ENCODE results near the gene KCTD21. TPM values are rescaled to one million over a fixed set of nuclear protein-coding genes. Genes with fewer than 3 reads are reported as not detected.

KCTD21 gene
- total and polyA plus RNA-seq, 2 donors (not counting 1 experiment from before 2014, with no cell fraction given): 4.3 to 8.0 TPM

DNA sequence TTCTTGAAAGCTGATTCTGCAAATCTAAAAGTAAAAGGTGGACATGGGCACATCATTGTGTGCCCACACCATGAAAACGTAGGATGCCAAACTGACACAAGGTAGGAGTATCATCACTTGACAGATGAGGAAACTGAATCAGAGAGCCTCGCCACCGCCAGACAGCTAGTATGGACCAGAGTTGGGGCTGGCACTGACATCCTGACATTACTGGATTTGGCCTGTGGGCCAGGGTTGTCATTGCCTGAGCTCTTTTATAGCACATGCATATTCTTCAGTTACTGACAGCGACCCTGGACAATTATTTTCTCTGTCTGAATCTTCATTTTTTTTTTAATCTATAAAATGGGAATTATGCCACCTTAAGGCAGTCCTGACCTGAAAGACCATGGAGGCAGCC is 16.8 kb upstream of the KCTD21 start:
- no peak overlapping the region for H3K4me3 Mint-ChIP-seq
- H3K4me1 ChIP-seq (ENCODE audit: control insufficient read depth in 2 of 2, insufficient read depth in 2 of 2, low read length in 2 of 2): peaks cover 14 to 15% of the 10 kb centered on the region in 2 donors
- intact Hi-C loops (cut with micrococcal nuclease): no loop called here
- H3K27me3 Mint-ChIP-seq: no peaks in the 10 kb centered on the region
- ChIA-PET POLR2A (no interaction called here), CTCF (no interaction called here)
- no peak overlapping the region for H3K27ac ChIP-seq (ENCODE audit: low read length in 2 of 2)
- H2AFZ ChIP-seq (ENCODE audit: insufficient read depth, low read depth, low read length, poor library complexity, severe bottlenecking): no peak overlapping the region
- no peak overlapping the region for H3K4me3 ChIP-seq (ENCODE audit: control extremely low read depth in 1 of 5, extremely low read depth in 1 of 5, insufficient read depth in 1 of 5, low read depth in 2 of 5, low read length in 4 of 5)
- DNase-seq (no peak), ATAC-seq (ENCODE audit: low read depth) (no peak)
- H3K9me3 ChIP-seq (ENCODE audit: control extremely low read depth in 1 of 3, control insufficient read depth in 2 of 3, insufficient read depth in 1 of 3, low read length in 2 of 3): no peaks in the 10 kb centered on the region
- no peaks in the 10 kb centered on the region for H3K9me3 Mint-ChIP-seq (ENCODE audit: insufficient read depth)
- peaks cover 18% of the 10 kb centered on the region for H3K4me1 Mint-ChIP-seq
- H3K27me3 ChIP-seq (replicated peaks in 1 of 4; ENCODE audit: control extremely low read depth in 1 of 4, control insufficient read depth in 3 of 4, insufficient read depth in 4 of 4, low read length in 3 of 4): no peaks in the 10 kb centered on the region
- H3K4me2 ChIP-seq (replicated peaks; ENCODE audit: low read depth, low read length, poor library complexity, severe bottlenecking): no peak overlapping the region
- H3K27ac Mint-ChIP-seq: no peak overlapping the region
- no peaks in the 10 kb centered on the region for H4K20me1 ChIP-seq (ENCODE audit: control insufficient read depth, insufficient read depth, low read length, poor library complexity, severe bottlenecking)
- WGBS (ENCODE audit: insufficient coverage): 100% methylated on average over 3 of the region's 4 CpGs
- TF ChIP-seq, protein P1, sequence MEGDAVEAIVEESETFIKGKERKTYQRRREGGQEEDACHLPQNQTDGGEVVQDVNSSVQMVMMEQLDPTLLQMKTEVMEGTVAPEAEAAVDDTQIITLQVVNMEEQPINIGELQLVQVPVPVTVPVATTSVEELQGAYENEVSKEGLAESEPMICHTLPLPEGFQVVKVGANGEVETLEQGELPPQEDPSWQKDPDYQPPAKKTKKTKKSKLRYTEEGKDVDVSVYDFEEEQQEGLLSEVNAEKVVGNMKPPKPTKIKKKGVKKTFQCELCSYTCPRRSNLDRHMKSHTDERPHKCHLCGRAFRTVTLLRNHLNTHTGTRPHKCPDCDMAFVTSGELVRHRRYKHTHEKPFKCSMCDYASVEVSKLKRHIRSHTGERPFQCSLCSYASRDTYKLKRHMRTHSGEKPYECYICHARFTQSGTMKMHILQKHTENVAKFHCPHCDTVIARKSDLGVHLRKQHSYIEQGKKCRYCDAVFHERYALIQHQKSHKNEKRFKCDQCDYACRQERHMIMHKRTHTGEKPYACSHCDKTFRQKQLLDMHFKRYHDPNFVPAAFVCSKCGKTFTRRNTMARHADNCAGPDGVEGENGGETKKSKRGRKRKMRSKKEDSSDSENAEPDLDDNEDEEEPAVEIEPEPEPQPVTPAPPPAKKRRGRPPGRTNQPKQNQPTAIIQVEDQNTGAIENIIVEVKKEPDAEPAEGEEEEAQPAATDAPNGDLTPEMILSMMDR (IDR thresholded peaks at IDR 0.05): no peak
- no peak for TF ChIP-seq EZH2 (IDR thresholded peaks at IDR 0.05; ENCODE audit: borderline replicate concordance, insufficient read depth, low read depth, low read length, poor library complexity, severe bottlenecking)
- no peak overlapping the region for H3K9ac ChIP-seq (ENCODE audit: low read length)
- peaks cover 0 to 2% of the 10 kb centered on the region in 2 experiments for H3K36me3 ChIP-seq (replicated peaks in 1 of 2; ENCODE audit: control extremely low read depth in 1 of 2, control insufficient read depth in 1 of 2, extremely low read depth in 1 of 2, insufficient read depth in 2 of 2, low read length in 1 of 2)
- H3K79me2 ChIP-seq (ENCODE audit: control insufficient read depth, insufficient read depth, low read length): no peaks in the 10 kb centered on the region

DNA sequence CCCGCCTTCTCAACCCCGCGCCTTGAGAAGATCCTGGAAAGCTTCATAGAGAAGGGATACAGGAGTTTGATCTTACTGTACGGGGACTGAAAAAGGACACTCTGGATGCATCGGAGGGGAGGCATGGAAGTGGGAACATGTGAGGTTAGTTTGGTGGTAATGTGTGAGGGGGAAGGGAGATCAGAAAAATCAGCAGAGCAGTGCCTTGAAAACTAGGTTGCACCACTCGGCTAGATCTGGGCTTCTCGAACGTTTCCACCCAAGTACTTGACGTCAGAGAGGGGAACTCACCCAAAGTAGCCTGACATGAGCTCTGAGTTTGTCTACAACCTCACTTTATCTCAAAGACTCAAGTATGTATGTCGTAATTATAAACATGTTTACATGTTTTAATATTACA is 14.8 kb upstream of the KCTD21 start:
- Histone ChIP-seq H3K27ac (ENCODE audit: low read length in 2 of 2) (no peak overlapping the region), H3K9ac (ENCODE audit: low read length) (no peak overlapping the region), H3K36me3 (replicated peaks in 1 of 2; ENCODE audit: control extremely low read depth in 1 of 2, control insufficient read depth in 1 of 2, extremely low read depth in 1 of 2, insufficient read depth in 2 of 2, low read length in 1 of 2) (peaks cover 0 to 4% of the 10 kb centered on the region in 2 experiments), H3K4me3 (ENCODE audit: control extremely low read depth in 1 of 5, extremely low read depth in 1 of 5, insufficient read depth in 1 of 5, low read depth in 2 of 5, low read length in 4 of 5) (no peak overlapping the region), H3K4me2 (replicated peaks; ENCODE audit: low read depth, low read length, poor library complexity, severe bottlenecking) (peak overlapping the region; percentile 35), H4K20me1 (ENCODE audit: control insufficient read depth, insufficient read depth, low read length, poor library complexity, severe bottlenecking) (no peaks in the 10 kb centered on the region), H3K79me2 (ENCODE audit: control insufficient read depth, insufficient read depth, low read length) (no peaks in the 10 kb centered on the region), H3K27me3 (replicated peaks in 1 of 4; ENCODE audit: control extremely low read depth in 1 of 4, control insufficient read depth in 3 of 4, insufficient read depth in 4 of 4, low read length in 3 of 4) (no peaks in the 10 kb centered on the region), H2AFZ (ENCODE audit: insufficient read depth, low read depth, low read length, poor library complexity, severe bottlenecking) (no peak overlapping the region), H3K9me3 (ENCODE audit: control extremely low read depth in 1 of 3, control insufficient read depth in 2 of 3, insufficient read depth in 1 of 3, low read length in 2 of 3) (no peaks in the 10 kb centered on the region), H3K4me1 (ENCODE audit: control insufficient read depth in 2 of 2, insufficient read depth in 2 of 2, low read length in 2 of 2) (peaks cover 14 to 15% of the 10 kb centered on the region in 2 donors)
- no peak overlapping the region for H3K27ac Mint-ChIP-seq
- TF ChIP-seq, protein P1 (IDR thresholded peaks at IDR 0.05): no peak
- TF ChIP-seq EZH2 (IDR thresholded peaks at IDR 0.05; ENCODE audit: borderline replicate concordance, insufficient read depth, low read depth, low read length, poor library complexity, severe bottlenecking): no peak
- peak overlapping the region; percentile 21 for H3K4me3 Mint-ChIP-seq
- 62% methylated on average over 9 of the region's 10 CpGs for WGBS (ENCODE audit: insufficient coverage)
- ChIA-PET POLR2A (no interaction called here), CTCF (interaction anchor here (0.6 kb wide), 1 partner anchor 12 kb away, joined by 3 read pairs; no protein-coding TSS in a partner anchor)
- DNase-seq (peak; percentile 30), ATAC-seq (ENCODE audit: low read depth) (peak; percentile 33)
- H3K27me3 Mint-ChIP-seq: no peaks in the 10 kb centered on the region
- H3K9me3 Mint-ChIP-seq (ENCODE audit: insufficient read depth): no peaks in the 10 kb centered on the region
- H3K4me1 Mint-ChIP-seq: peaks cover 18% of the 10 kb centered on the region
- intact Hi-C loops (cut with micrococcal nuclease): no loop called here
